ENCODE measurements around the gene SLC39A10. TPM values are rescaled to one million over a fixed set of nuclear protein-coding genes. Genes with fewer than 3 reads are reported as not detected.

The SLC39A10 gene, protein sequence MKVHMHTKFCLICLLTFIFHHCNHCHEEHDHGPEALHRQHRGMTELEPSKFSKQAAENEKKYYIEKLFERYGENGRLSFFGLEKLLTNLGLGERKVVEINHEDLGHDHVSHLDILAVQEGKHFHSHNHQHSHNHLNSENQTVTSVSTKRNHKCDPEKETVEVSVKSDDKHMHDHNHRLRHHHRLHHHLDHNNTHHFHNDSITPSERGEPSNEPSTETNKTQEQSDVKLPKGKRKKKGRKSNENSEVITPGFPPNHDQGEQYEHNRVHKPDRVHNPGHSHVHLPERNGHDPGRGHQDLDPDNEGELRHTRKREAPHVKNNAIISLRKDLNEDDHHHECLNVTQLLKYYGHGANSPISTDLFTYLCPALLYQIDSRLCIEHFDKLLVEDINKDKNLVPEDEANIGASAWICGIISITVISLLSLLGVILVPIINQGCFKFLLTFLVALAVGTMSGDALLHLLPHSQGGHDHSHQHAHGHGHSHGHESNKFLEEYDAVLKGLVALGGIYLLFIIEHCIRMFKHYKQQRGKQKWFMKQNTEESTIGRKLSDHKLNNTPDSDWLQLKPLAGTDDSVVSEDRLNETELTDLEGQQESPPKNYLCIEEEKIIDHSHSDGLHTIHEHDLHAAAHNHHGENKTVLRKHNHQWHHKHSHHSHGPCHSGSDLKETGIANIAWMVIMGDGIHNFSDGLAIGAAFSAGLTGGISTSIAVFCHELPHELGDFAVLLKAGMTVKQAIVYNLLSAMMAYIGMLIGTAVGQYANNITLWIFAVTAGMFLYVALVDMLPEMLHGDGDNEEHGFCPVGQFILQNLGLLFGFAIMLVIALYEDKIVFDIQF
- 10 to 100 TPM; 36.1 to 37.4 TPM for total RNA-seq

DNA sequence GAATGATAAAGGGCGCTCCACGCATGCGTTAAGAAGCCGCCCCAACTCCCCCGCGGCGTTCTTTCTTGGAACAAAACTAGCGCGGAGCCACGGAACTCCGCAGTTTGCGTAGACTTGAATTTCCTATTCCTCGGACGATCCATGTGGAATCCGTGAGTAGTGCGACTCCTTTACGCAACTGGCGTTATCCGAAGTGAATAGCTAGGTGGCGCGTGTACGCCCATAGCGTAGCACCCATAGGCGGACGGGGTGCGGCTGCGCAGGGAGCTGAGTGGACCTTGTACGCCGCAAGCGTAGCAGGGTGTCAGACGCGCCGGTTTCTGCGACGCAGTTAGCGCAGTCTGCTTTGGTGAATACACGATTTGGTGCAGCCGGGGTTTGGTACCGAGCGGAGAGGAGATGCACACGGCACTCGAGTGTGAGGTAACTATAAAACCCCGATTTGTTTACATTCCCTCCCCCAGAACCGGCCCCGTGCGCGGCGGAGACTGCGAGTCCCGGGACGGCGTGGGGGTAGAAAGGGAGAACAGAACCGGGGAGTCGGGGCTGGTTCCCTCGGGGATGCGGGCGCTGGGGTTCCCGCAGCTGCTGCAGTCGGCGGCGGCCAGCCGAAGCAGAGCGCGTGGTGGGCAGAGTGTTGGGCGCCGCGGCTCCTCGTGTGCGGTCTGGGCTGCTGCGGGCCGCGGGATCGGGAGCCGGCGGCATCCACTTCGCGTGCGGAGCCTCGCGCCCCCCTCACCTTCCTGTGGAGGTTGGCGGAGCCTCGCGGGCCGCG, at the start of gene SLC39A10:
TSS of gene SLC39A10 (plus strand) at position 368 of the 775 bp plus-strand sequence. CDS start 22,817 bp downstream, outside the sequence.
- intact Hi-C loops (cut with micrococcal nuclease) = loop anchor here (1.0 to 5.0 kb wide), 6 partner anchors 48 to 605 kb away; partner anchors contain the start of genes DNAH7 and STK17B
- H3K27me3 Mint-ChIP-seq = peaks cover 3% of the 10 kb centered on the region
- H3K36me3 Mint-ChIP-seq = peaks cover 32% of the 10 kb centered on the region
- H3K4me3 Mint-ChIP-seq = peak within 1 kb of the TSS; percentile 98
- peak within 1 kb of the TSS; percentile 100 for H3K27ac Mint-ChIP-seq
- H3K9me3 Mint-ChIP-seq = peaks cover 2% of the 10 kb centered on the region
- H3K4me1 Mint-ChIP-seq (ENCODE audit: low read depth) = peaks cover 35% of the 10 kb centered on the region
- ChIA-PET POLR2A (interaction anchor here (0.5 to 5.2 kb wide), 13 partner anchors 9 to 525 kb away, joined by 3 to 144 read pairs (median 4); no protein-coding TSS in a partner anchor), CTCF (interaction anchor here (0.7 to 2.8 kb wide), 8 partner anchors 81 to 411 kb away, joined by 3 to 22 read pairs (median 4); partner anchors contain the start of gene DNAH7)
- peak; percentile 99 for DNase-seq

DNA sequence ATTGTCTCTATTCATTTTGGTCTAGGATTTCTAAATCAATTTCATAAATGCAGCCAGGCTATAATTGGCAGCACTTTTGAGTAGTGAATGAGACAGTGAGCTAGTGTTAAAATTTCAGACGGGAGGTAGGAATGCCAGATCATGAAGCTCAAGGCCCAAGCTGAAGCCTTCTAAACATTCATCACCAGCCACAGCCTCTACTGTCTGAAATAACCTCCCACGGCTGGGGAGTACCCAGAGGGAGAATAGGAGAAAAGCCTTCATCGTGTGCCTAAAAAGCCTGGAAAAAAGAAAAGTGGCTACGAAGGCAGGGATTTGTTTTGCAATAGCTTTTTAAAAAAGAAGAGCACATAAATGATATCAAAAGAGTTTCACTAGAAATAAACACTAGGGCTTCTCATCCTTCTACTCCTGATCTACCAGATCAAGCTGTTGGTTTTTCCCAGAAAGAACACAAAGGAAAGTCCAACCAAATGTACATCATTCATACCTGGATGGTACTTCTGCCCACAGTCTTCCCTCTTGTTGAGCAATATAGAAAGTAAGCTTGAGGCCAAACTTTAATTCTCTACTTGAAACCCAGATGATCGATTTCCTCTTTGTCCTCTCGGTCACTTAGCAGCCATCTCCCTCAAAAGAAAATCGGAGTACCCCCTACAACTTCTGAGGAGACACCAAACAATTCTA, 48.1 kb upstream of the SLC39A10 start:
- Mint-ChIP-seq H3K27ac (no peak overlapping the region), H3K36me3 (no peaks in the 10 kb centered on the region)
- CTCF ChIA-PET = interaction anchor here (0.9 to 1.1 kb wide), 2 partner anchors 22 to 51 kb away, joined by 3 read pairs; no protein-coding TSS in a partner anchor

DNA sequence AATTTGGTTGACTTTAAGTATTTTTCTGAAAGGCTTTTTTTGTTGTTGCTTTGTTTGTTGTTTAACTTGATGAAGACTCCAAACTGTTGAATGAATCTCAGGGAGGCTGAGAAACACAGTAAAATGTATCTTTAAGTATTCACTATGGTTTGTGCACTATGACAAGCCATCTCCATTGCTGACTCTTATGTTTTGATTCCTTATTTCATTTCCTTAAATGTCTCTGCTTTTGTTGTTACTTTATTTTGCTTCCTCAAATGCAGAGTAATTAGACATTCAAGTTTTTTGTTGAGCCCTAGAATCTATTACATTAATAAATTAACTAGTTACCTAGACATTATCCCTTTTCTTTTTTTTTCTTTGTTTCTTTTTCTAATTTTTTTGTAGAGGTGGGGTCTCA, 46.3 kb upstream of the SLC39A10 start:
- no peak overlapping the region for H3K27ac Mint-ChIP-seq
- H3K4me1 Mint-ChIP-seq (ENCODE audit: low read depth) = peaks cover 23% of the 10 kb centered on the region
- H3K9me3 Mint-ChIP-seq = no peaks in the 10 kb centered on the region
- DNase-seq = no peak
- intact Hi-C loops (cut with micrococcal nuclease) = no loop called here
- H3K27me3 Mint-ChIP-seq = no peaks in the 10 kb centered on the region
- H3K4me3 Mint-ChIP-seq = no peak overlapping the region
- POLR2A ChIA-PET = no interaction called here
- no peaks in the 10 kb centered on the region for H3K36me3 Mint-ChIP-seq
- CTCF ChIA-PET = no interaction called here

More for the DNA sequence above, 48.1 kb upstream of the SLC39A10 start:
- POLR2A ChIA-PET = no interaction called here
- Mint-ChIP-seq H3K4me3 (no peak overlapping the region), H3K4me1 (ENCODE audit: low read depth) (peaks cover 32% of the 10 kb centered on the region), H3K9me3 (no peaks in the 10 kb centered on the region), H3K27me3 (no peaks in the 10 kb centered on the region)
- DNase-seq = no peak
- intact Hi-C loops (cut with micrococcal nuclease) = loop anchor here (2.0 kb wide), 1 partner anchor 48 kb away; the partner anchor contains the start of gene SLC39A10

- H3K36me3 Mint-ChIP-seq = no peaks in the 10 kb centered on the region
- H3K27me3 Mint-ChIP-seq = no peaks in the 10 kb centered on the region
- H3K4me1 Mint-ChIP-seq (ENCODE audit: low read depth) = peaks cover 21% of the 10 kb centered on the region
- no peak for DNase-seq
- POLR2A ChIA-PET = no interaction called here
- no peaks in the 10 kb centered on the region for H3K9me3 Mint-ChIP-seq
- H3K4me3 Mint-ChIP-seq = no peak overlapping the region
- no peak overlapping the region for H3K27ac Mint-ChIP-seq
- intact Hi-C loops (cut with micrococcal nuclease) = no loop called here
- CTCF ChIA-PET = interaction anchor here (0.5 kb wide), 1 partner anchor 625 kb away, joined by 5 read pairs; no protein-coding TSS in a partner anchor
Measured at GRCh38 chr2:195612611-195613495, 44.2 kb upstream of the SLC39A10 start.

DNA sequence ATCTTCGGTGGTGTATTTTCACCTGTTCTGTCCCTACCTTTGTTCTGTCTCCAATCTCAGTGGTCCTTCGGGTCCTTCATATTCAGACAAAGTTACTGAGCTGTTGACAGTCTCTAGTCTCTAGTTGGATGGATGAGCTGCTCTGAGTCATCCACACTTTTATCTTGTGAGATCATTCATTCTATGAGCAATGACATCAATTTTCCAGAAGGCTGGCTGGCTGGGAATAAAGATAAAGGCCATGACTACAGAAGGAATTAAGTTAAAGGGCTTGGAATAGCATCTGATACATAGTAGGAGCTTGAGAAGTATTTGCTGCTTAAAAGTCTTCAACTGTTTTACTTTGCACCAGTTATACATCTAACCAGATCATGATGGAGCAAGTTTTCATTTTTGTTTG, 43.1 kb upstream of the SLC39A10 start:
- Mint-ChIP-seq H3K36me3 (no peaks in the 10 kb centered on the region), H3K4me3 (no peak overlapping the region), H3K4me1 (ENCODE audit: low read depth) (peaks cover 16% of the 10 kb centered on the region), H3K27me3 (no peaks in the 10 kb centered on the region), H3K9me3 (no peaks in the 10 kb centered on the region), H3K27ac (no peak overlapping the region)
- ChIA-PET POLR2A (no interaction called here), CTCF (interaction anchor here (0.6 kb wide), 1 partner anchor 30 kb away, joined by 3 read pairs; no protein-coding TSS in a partner anchor)
- intact Hi-C loops (cut with micrococcal nuclease) = no loop called here
- no peak for DNase-seq

- Mint-ChIP-seq H3K4me3 (no peak overlapping the region), H3K9me3 (no peaks in the 10 kb centered on the region), H3K27ac (no peak overlapping the region), H3K27me3 (no peaks in the 10 kb centered on the region), H3K4me1 (ENCODE audit: low read depth) (no peaks in the 10 kb centered on the region), H3K36me3 (no peaks in the 10 kb centered on the region)
- DNase-seq = no peak
- POLR2A ChIA-PET = no interaction called here
- CTCF ChIA-PET = interaction anchor here (0.6 to 0.9 kb wide), 2 partner anchors 44 to 278 kb away, joined by 3 read pairs; no protein-coding TSS in a partner anchor
- intact Hi-C loops (cut with micrococcal nuclease) = no loop called here
Measured at GRCh38 chr2:195619590-195619989, 37.4 kb upstream of the SLC39A10 start.

DNA sequence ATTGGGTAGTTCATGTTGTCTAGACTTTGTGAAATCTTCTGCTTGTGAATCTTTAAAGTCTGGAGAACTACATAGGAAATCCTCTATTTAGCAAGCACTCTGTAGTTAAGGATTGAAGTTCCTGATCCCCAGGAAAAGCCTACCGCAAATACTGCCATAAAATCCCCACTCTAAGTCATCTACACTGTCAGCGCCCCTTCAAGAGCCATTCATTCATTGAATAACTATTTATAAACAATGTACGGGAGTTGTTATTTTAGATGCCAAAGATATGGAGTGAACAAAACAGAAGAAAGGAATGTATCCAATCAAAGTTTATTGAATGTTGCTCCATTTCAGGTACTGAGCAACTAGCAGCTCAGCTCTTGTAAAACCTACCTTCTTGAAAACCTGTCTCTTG, 36.5 kb upstream of the SLC39A10 start:
- intact Hi-C loops (cut with micrococcal nuclease) = no loop called here
- Mint-ChIP-seq H3K36me3 (no peaks in the 10 kb centered on the region), H3K27ac (no peak overlapping the region), H3K4me3 (no peak overlapping the region), H3K9me3 (no peaks in the 10 kb centered on the region), H3K4me1 (ENCODE audit: low read depth) (no peaks in the 10 kb centered on the region), H3K27me3 (no peaks in the 10 kb centered on the region)
- no peak for DNase-seq
- ChIA-PET CTCF (no interaction called here), POLR2A (no interaction called here)

GRCh38 chr2:195622966-195623365, 34.1 kb upstream of the SLC39A10 start:
- Mint-ChIP-seq H3K36me3 (no peaks in the 10 kb centered on the region), H3K27ac (no peak overlapping the region), H3K4me3 (no peak overlapping the region), H3K4me1 (ENCODE audit: low read depth) (peaks cover 6% of the 10 kb centered on the region), H3K27me3 (no peaks in the 10 kb centered on the region), H3K9me3 (no peaks in the 10 kb centered on the region)
- ChIA-PET CTCF (no interaction called here), POLR2A (no interaction called here)
- no peak for DNase-seq
- intact Hi-C loops (cut with micrococcal nuclease) = no loop called here

DNA sequence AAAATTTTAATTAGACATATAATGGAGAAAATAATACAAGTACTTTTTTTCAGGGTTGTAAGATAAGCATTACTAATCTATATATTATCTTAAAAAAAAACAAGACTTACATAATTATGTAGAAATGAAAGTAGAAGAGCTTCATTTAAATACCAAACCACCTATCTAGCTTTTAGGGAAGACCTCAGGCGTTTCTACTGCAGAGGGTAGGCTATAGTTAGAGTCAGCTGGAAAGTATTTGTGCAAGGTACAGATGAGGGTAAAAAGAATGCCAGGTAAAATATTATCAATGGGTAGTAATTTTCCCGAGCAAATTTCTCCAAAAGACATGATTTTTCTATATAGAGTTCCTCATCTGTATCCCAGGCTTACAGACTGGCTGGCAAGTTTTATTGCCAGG, 30.5 kb upstream of the SLC39A10 start:
- no peak for DNase-seq
- H3K36me3 Mint-ChIP-seq = no peaks in the 10 kb centered on the region
- H3K4me1 Mint-ChIP-seq (ENCODE audit: low read depth) = peaks cover 6% of the 10 kb centered on the region
- H3K27ac Mint-ChIP-seq = no peak overlapping the region
- no peaks in the 10 kb centered on the region for H3K9me3 Mint-ChIP-seq
- ChIA-PET CTCF (no interaction called here), POLR2A (no interaction called here)
- H3K27me3 Mint-ChIP-seq = no peaks in the 10 kb centered on the region
- intact Hi-C loops (cut with micrococcal nuclease) = no loop called here
- H3K4me3 Mint-ChIP-seq = no peak overlapping the region

GRCh38 chr2:195628666-195629065, 28.4 kb upstream of the SLC39A10 start:
- Mint-ChIP-seq H3K36me3 (no peaks in the 10 kb centered on the region), H3K4me1 (ENCODE audit: low read depth) (peaks cover 6% of the 10 kb centered on the region), H3K27ac (no peak overlapping the region), H3K27me3 (no peaks in the 10 kb centered on the region), H3K4me3 (no peak overlapping the region), H3K9me3 (no peaks in the 10 kb centered on the region)
- intact Hi-C loops (cut with micrococcal nuclease) = no loop called here
- ChIA-PET CTCF (no interaction called here), POLR2A (no interaction called here)
- no peak for DNase-seq

Data from activated CD4-positive, alpha-beta memory T cell treated with anti-CD3 and anti-CD28 coated beads for 36 hours (primary cell).